GM10266 (cell line): ENCODE results near the gene PLEKHN1.
A peak's percentile ranks its signal among the peaks of the same experiment; 100 is the strongest.

Experiments used
- DNase-seq: peaks from one replicate; pipeline ENCODE4 v3.0.0; 2012; ENCODE audit errors: extremely low spot score
- TF ChIP-seq, protein P1 (sequence below): IDR thresholded peaks from 2 replicates; pipeline ENCODE4 v1.5.1; 2012; ENCODE audit warnings: mild to moderate bottlenecking, low read depth; ENCODE audit not compliant: control insufficient read depth, insufficient read depth; ENCODE audit errors: missing control alignments

Gene PLEKHN1

DNA sequence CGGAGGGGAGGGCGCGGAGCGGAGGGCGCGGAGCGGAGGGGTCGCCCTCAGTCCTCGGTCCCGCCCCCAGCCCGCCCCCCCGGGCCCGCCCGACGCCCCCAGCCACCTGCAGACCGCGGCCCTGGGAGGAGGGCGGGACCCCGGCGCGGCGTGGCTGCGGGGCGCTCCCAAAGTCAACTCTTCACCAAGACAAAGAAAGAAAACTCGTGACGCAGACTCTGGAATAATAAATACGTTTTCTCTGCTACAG lies 32.4 kb downstream of the PLEKHN1 start:
- TF ChIP-seq, protein P1, sequence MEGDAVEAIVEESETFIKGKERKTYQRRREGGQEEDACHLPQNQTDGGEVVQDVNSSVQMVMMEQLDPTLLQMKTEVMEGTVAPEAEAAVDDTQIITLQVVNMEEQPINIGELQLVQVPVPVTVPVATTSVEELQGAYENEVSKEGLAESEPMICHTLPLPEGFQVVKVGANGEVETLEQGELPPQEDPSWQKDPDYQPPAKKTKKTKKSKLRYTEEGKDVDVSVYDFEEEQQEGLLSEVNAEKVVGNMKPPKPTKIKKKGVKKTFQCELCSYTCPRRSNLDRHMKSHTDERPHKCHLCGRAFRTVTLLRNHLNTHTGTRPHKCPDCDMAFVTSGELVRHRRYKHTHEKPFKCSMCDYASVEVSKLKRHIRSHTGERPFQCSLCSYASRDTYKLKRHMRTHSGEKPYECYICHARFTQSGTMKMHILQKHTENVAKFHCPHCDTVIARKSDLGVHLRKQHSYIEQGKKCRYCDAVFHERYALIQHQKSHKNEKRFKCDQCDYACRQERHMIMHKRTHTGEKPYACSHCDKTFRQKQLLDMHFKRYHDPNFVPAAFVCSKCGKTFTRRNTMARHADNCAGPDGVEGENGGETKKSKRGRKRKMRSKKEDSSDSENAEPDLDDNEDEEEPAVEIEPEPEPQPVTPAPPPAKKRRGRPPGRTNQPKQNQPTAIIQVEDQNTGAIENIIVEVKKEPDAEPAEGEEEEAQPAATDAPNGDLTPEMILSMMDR, result no peak
- no peak for DNase-seq

DNA sequence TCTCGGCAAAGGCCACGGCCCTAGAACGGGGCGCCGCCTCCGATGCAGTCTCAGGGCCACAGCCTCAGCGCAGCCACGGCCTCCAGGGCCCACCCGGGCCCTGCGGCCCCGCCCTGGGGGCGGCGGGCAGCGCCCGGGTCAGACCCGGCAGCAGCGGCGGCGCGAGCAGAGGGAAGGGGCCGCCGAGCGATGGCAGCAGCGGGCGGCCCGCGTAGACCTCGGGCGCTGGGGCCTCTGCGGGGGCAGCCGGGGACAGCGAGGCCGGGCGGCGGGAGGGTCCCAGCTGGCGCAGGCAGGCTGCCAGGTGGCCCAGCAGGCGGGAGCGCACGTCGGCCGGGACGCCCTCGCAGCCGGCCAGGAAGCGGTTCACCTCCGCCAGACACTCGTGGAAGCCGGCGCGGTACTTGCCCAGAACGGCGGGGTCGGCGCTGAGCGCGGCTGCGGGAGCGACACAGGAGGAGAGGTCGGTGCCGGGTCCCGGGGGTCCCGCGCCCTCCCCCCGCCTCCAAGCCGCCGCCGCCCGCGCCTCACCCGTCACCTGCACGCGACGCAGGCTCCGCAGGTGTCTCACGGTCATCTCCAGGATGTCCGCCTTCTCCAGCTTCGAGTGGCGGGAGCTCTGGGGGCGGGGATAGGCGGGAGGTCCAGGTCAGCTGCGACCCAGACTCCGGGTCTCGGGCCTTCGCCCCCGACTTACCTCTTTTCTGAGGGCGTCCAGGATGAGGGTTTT lies 32.9 kb downstream of the PLEKHN1 start:
- TF ChIP-seq, protein P1, result peak; percentile 36
- peak; percentile 72 for DNase-seq

DNA sequence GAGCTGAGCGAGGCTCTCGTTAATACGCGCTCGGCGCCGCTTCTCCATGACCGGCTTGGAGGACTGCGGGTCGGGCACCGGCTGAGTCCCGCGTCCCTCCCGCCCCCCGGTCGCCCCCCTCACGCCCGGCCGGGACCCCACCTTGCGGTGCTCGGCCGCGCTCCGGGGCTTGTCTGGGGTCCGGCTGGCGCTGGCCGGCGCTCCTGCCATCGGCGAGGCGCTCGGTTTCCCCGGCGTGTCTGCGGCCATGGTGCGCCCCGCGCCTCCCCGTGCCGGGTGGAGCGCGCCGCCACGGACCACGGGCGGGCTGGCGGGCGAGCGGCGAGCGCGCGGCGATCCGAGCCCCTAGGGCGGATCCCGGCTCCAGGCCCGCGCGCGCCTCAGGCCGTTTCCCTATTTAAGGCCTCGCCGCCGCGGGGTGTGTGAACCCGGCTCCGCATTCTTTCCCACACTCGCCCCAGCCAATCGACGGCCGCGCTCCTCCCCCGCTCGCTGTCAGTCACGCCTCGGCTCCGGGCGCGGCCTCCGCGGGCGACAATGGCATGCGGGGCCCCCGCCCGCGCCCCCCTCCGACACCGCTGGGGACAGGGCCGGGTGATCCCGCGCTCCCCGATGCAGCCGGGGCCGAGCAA lies 33.6 kb downstream of the PLEKHN1 start, which contains the start of gene HES4:
Gene HES4, minus strand, starts transcription at position 373 of the 632 bp plus-strand sequence. Its CDS starts 124 bp downstream, at position 249.
- TF ChIP-seq, protein P1, result no peak
- peak; percentile 86 for DNase-seq

DNA sequence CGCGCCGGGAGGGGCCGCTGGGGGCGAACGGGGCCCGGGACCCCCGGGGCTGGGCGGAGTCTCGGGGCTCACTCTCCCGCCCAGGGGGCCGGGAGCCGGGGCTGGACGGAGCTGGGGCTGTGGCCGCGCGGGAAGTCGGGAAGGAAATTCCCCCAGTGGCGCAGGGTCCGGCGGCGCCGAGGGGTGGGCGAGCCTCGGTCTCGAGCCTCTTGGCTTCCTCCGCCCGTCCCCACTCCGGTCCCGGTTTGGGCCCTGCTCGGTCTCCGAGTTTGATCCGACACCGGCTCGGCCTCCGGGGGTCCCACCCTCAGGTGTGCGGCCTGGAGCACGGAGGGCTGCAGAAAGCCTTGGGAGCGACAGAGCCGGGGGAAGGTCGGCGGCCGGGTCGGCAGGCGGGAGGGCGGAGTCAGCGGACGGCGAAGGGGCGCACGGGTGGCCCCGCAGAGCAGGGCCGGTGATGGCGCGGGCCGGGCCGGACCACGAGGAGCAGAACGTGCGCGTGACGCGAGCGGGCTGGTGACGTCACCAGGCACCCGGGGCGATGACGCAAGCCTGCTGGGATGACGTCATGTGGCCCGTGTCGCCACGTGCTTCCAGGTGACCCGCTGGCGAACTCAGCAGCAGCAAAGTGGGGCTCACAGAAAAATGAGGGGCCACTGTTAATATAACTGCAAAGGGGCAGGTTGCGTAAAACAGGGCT lies 34.2 kb downstream of the PLEKHN1 start:
- DNase-seq, result peak; percentile 93
- TF ChIP-seq, protein P1, result peak; percentile 1

DNA sequence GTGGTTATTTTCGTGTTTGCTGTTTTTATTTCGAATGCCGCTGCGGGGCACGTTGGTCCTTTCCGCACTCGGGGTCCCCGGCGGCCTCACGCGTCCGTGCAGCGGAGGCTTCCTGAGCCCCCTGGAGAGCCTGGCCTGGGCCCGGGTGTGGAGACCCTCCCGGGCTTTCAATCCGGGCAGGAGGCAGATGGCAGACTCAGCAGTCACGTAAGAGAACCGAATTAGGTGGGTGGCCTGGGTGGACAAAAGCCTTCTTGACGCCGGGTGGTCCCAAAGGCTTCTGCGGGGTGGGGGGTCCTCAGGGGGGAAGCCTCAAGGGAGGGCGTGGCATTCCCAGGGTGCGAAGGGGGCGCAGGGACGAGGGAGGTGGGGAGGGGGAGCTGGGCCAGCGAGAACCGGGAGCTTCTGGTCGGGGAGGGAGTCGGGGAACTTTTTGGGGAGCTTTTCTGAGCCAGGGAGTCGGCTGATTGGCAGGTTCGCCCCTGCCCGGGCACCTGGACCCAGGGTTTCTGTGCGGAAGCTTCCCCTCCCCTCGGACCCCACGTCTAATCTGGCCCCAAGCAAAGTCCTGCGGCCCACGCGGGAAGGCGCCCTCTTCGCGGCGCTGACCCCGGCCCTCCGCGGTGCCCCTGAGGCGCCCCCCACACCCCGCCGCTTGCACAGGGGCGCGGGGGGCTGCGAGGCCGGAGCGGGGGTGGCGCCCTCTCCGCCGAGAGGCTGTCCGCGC lies 34.9 kb downstream of the PLEKHN1 start:
- no peak for DNase-seq
- TF ChIP-seq, protein P1, result no peak

DNA sequence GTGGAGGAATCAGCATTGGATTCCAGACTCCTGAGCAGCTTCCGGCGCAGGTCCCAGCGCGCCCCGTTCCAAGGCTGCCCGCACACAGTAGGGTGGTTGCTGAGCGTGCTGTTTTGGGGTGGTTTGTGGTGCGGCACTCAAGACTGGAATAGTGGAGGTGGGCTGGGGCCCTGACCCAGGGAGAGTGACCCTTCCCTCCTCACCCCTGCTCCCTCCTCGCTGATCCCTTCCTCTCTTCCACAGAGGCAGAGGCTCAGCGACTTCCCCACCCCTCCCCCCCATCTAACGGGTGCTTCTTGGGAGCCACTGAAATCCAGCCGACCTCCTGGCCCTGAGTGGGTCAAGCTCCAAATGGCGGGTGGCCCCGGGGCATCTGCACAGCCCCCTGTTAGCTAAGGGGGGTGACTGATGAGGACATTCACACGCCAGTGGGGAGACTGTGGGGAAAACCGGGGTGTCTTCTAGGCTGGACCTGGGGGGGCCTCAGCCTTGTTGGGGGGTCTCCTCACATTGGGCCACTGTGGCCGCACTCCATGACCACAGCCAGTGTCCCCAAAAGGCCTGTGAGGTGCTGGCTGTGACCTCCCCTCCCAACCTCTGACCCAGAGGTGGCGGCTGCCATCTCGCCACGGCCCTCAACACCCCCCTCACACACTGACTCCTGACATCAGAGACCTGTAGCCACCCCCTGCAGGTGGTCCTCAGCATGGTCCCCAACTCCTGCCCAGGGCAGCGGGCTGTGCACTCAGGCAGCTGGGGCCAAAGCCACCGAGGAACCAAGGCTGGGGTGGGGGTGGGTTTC lies 37.5 kb downstream of the PLEKHN1 start:
- DNase-seq, result no peak
- TF ChIP-seq, protein P1, result no peak
